T-helper 2 cell (primary cell): ENCODE results near the gene FSTL4.
A peak's percentile ranks its signal among the peaks of the same experiment; 100 is the strongest.

Experiments used
- DNase-seq, 5 experiments: peaks; one replicate each; pipeline versions ENCODE4 v3.0.0 to v3.0.0-alpha.2; 2012 to 2022

The FSTL4 gene

DNA sequence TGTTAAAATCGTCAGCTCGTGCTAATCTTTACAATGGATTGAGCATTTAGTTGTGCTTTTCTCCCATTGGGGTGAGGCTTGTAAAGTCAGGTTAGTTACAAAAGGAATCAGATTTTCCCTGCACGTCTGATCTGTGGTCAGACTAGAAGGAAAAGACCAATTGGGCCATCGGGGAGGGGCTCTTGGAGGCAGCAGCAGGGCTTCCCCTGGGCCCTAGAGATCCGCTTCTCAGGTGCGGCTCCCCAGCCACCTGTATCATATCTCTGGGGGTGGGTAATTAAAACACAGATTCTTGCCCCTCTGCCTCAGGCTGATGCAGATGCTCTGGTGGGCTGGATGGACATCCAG is 360.2 kb downstream of the FSTL4 start:
- DNase-seq, result no peak

DNA sequence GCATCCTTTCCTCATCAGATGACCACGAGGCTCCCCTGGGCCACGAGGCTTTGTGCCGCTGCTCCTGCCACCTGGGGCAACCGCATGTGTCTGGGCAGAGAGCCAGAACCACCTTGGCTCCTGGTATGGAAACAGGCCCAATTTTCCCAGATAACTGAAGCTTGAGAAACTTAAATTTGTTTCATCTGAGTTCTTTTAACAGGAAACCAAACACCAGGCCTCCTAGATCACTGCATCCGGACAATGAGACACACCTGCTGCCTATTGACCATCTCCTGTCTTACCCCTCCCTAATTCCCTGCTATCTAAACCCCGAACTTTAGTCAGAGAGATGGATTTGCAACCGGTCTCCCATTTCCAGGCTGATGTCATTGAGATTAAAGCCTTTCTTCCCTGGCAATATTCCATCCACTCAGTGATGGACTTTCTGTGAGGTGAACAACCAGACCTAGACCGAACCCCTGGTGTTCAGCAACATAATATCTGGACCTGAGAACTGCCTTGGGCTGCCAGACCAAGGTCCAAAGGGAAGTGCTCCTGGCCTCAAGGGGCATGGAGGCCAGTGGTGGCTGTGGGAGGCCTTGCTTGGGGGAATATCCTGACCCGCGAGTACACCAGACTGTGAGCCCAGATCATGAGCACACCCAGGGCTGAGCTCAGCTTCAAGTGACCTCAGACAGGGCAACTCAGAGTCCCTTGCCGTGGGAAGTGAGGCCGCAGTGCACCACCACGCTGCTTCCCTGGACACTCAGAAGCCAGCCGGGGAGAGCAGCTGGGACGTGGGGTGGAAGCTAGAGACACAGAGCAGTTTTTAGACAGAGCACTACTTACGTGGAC is 360.8 kb downstream of the FSTL4 start:
- no peak for DNase-seq

DNA sequence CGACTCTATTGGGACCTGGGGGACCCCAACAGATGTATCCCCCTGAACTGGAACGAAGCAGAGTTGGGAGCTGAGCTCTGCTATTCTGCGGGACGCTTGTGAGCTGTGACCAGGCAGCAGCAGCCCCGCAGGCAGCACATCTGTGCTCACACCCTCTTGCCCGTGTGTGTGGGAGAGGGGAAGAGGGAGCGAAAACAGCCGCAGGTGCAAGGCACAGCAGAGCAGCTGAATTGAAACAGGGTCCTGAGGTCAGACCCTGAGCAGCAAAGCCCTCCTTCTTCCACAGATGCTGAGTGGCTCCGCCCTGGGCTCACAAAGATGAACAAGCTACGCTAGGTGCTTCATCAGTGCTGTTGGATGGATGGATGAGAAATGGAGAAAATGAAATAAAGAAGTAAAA is 361.8 kb downstream of the FSTL4 start:
- no peak for DNase-seq

DNA sequence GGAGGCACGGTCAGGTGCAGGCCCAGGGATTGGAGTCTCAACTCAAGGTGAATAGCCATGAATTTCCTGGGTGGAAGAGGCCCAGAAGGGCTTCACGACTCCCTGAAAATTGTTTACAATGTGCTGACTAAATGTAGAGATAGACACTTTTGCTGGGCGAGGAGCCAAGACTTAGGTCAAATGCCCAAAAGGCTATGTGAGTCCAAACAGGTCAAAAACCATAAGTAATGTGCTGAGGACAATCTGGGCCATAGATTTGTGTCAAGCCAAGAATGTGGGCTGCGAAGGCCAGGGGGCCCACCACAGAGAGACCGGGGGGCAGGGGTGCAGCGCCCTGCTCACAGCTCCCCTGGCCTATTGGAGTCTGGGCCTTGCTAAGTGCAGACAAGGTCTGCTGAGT is 362.7 kb downstream of the FSTL4 start:
- DNase-seq, result no peak

DNA sequence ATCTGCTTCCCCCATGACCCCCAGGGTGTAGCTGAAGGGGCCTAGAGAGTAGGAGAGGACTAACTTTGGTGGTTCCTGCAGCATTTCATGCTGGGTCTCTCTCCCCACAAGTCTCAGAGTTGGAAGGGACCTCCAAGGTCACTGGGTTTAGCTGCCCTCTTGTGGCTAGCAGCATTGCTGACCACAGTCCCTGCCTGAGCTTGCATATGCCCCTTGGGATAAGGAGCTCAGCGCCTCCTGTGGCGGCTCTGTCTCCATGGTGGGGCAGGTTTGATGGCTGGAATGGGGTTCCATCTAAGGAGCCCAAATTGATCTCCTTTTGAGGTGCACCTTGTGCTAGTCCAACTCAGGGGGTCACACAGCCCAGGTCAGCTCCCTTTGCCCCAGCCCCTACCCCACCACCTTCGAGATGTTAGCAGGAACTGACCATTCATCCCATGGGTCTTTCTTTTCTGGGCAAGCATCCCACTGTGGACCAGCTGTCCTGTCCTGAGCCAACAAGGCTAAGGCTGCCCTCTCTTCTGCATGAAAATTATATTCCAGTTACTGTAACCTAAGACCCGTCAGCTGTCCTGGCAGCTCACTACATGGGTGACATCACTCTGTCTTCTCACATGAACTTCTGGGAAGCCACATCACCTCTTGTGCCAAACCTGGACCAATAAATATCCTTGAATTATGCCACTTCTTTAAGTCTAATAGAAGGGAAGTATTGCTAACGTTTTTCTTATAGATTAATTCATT is 364.3 kb downstream of the FSTL4 start:
- DNase-seq, result no peak

DNA sequence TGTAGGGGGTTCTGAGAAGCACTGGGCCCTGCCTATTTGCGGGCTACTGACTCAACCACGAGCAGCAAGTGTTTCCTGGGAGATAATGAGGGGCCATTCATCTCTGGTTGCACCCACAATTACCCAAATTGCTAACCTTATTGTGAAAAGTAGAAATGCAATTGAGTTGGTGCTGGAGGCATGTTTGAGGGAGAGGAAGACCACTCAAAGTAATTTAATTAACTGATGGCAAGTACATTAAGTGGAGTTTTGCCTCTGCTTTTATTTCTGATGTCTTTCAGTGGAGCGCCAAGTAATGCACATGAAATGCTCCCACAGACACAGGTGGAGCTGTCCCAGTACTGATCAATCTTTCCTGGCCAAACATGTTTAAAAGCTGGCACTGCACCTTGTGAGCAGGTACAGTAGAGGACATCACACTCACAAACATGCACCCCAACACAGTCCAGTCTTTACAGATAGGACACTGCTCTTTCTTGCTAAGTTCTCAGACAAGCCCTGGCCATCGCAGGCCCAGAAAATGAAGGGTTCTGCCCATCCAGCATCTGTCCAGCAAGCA is 365.1 kb downstream of the FSTL4 start:
- no peak for DNase-seq

DNA sequence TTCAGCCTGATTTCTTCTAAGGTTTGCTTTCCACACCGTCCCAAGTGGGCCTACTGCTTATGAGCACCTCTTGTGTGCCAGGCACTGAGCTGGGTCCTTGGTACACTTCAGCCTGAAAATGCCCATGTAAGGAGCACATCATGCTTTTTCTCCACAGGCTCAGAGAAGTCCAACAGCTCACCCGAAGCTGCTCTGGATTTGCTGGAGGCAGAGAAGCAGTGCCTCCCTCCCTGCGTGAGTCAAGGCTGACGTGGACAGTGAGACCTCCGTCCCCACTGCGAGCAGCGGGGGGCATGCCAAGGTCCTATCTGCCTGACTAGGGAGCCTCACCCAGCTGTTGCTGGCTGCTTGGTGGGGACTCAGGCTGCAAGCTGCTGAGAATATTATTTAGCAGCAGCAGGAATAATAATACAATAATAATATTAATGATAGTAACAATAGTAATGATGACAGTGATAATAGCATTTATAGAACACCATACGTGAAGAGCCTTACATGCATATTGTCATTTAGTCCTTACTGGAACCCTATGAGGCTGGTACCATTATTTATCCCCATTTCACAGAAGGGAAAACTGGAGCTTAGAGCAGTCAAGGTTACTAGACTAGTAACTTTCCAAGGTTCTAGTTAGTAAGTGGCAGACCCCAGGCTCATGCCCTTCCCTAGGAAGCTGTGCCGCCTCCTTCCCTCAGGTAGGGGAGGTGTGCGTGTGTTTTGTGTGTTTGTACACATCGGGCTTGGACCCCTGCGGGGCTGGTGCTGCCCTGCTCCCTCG is 365.8 kb downstream of the FSTL4 start:
- DNase-seq, result no peak

DNA sequence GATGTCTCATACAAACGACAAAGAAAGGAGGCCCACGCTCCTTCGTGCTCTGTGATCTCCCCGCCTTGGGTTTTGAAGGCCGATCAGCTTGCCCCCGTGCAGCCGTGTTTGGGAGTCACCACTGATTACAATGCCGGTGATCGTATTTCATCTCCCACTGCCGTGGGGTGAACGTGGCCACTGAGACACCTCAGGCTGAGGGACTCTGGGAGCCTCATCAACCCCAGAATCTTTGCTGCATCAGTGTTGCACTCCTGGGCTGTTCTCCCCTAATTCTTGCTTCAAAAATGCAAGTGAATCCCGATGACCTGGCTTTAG is 366.3 kb downstream of the FSTL4 start:
- no peak for DNase-seq

DNA sequence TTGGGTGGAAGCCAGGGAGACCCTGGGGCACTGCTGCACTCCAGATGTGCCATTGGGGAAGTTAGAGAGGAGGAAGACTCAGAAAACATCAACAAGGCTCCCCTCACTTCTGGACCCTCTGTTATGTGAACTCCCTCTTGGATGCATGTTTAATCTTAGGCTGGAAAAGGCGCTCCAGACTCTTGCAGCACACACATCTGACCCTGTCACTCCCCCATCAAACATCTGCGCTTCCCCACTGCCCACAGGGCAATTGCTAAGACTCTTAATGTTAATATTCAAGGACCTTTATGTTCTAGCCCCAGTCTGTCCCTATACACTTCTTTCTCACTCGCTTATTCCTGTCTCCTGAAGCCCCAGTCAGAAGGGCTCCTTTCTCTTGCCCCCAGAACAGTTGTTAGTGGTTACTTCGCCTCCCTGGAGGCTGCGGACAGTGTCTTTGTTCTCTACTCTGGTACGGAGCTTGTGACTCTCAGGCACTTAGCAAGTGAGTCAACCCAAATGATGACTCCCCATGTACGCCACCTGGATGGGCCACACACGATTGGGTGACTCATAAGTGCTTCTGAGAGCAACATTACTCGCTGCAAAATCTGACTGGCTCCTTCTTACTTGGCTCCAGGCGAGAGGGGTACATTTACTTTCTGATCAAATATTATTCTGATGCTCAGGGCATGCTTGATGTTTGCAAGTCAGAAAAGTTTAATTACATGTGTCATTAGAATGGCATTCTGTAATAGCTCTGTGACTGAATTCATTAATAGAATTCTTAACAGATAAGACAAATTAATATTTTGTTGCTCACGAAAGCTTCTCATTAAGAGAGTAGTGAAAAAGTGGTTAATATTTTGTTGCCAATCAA is 366.9 kb downstream of the FSTL4 start:
- DNase-seq, result peak in 1 of 5 experiments; percentile 65

DNA sequence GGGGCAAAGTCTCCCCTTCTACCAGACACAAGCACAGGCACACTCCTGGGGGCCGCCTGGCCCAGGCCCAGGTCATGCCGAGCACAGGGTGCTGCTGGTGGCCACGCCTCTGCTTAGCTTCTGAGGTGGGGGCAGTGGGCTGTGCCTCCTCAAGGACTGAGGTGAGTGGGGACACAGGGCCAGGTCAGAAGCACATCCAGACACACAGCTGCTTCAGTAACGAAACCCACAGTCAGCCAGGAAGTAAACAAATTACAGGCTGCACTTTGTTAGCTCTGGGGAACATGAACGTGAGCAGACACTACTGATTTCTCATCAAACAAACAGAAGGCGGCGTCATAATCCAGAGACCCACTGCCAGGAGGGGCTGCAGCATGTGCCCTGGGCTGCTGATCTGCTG is 368.1 kb downstream of the FSTL4 start:
- peak in 1 of 5 experiments; percentile 80 for DNase-seq

DNA sequence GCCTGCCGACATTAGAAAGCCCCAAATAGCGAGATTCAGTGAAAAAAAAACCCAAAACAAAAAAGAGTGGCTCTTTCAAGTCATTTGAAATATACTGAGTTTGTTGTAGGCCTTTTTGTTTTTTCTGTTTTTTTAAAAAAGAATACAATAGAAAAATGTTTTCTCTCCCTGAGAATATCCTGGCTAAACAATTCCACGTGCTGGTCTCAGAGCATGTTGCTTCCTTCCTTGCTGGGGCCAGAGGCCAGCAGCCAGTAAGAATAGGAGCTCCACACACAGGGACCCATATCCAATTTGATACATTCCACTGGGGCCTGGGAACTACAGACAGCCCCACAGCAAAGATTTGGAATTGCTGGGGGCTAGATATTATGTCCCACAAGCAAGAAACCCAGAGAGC is 369.1 kb downstream of the FSTL4 start:
- no peak for DNase-seq

DNA sequence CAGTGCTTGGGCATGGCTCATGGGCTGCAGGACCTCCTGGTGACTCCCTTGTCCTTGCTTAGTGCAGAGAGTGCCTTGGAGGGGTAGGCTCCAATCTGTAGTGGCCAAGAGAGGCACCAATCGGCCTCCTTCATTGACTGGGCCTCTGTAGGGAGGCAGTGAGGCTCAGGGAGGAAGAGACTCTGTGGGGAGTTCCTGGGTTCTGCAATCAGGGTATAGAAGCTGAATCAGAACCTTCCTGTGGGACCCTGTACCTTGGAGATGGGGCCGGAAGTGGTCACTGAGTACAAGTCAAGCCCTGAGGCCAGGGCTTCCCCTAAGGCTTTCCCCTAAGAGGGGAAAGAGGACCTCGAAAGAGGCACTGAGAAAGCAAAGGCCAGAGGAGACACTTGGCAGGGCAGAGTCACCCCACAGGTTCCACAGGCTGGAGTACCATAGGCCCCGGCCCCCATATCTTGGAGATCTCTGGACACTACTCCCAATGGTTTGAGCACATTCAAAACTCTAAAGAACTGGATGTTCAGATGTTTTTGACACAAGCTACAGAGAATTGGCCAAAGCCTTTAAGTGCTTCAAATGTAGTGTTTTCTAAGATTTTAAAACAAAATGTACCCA is 370.0 kb downstream of the FSTL4 start:
- DNase-seq, result no peak

DNA sequence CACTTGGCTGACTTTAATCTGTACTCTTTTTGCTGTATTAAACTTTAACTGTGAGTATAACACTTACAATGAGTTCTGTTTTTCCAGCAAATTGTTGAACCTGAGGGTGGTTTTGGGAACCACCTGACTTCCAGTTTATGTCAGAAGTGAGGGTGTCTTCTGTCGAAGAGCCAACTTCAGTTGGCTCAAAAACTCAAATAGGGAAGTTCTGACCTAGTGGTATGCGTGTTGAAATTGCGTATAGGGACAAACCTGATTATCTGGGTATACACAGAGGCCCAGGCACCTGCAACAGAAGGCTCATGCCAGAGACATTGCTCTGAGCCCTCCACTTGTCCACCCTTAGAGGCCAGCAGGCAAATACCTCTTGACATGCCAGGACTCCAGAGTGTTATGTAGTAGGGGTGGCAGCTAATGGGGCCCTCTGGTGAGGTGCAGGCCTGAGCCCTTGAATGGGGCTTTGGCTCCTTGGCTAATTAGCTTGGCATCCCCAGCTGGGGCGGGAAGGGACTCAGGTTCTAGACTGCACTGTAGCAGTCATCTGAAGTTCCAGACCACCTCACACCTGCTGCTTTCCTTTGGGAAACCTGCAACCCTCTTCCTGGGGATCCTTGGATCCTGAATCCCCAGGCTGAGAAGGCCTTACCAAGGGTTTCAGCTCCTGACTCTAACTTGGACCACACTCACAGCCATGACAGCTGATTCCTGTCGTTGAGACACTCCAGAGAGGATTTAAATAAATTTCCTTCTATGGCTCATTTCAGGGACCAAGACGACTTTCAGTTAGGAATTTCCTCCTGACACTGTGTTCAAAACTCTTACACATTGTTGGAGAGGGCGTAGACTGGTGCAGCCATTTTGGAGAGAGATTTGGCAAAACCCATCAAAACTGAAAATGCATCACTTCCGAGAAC is 370.9 kb downstream of the FSTL4 start:
- DNase-seq, result no peak

DNA sequence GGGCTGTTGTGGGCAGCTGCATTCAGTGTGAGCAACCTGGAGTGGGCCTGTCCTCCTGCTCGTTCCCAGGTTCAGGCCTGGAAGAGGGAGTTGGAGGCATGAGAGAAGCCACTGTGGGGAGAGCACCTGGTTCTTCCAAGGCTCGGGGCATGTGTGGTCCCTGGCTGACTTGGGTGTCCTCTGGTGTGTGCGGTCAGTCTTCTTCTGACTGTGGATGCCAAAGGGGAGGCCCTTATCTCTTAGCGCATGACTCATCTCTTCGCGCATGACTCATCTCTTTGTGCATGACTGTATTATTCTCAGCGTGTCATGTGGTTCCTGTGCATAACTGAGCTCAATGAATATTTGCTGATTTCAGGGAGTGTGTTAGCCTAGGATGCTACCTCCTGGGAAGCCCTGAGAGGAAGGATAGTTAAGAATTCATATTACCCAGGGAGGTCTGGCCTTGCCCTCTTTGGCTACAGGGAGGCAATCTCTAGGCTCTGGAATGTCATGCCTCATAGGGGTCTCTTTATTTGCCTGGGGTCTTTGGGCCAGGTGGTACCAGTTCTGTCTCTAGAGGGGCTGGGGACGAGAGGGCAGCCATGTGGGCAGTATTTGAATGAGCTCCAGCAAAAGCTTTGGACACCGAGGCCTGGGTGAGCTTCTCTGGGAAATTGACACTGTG is 371.8 kb downstream of the FSTL4 start:
- DNase-seq, result peak in 2 of 5 experiments; percentile 23 to 87

DNA sequence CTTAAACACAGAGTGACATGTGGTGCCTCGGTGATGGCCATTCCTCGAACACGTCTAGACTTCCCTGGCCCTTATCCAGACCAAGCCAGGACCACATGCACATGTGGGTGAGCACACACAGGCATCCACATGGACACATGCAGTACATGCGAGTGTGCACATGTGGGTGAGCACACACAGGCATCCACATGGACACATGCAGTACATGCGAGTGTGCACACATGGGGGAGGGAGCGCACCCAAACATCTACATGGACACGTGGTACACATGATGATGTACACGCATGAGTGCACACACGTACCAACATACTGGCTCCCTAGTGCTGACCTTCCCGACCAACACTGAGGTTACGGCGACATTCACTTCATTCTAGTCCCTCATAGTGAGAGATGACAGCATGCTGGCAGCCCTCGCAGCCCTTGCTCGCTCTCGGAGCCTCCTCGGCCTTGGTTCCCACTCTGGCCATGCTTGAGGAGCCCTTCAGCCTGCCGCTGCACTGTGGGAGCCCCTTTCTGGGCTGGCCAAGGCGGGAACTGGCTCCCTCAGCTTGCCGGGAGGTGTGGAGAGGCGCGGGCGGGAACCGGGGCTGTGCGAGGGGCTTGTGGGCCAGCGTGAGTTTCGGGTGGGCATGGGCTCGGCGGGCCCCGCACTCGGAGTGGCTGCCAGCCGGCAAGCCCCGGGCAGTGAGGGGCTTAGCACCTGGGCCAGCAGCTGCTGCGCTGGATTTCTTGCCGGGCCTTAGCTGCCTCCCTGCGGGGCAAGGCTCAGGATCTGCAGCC is 373.7 kb downstream of the FSTL4 start:
- DNase-seq, result no peak

DNA sequence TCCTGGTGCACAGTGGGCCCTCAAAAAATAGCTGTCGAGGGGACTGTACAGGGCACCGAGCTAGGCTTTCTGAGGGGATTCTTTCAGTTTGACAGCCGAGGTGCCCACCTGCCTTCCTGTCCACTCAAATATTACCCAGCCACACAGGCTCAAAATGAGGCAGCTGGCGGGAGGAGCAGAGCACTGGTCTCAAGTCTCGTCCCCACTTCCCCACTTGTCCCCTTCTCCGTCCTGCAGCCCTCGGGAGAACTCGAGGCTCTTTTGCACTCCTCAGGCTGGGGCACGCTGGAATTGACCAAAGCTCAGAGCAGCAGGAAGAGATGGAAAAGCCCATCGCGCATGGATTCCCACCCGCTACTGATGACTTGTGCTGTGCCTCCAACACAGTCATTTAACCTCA is 375.4 kb downstream of the FSTL4 start:
- no peak for DNase-seq

DNA sequence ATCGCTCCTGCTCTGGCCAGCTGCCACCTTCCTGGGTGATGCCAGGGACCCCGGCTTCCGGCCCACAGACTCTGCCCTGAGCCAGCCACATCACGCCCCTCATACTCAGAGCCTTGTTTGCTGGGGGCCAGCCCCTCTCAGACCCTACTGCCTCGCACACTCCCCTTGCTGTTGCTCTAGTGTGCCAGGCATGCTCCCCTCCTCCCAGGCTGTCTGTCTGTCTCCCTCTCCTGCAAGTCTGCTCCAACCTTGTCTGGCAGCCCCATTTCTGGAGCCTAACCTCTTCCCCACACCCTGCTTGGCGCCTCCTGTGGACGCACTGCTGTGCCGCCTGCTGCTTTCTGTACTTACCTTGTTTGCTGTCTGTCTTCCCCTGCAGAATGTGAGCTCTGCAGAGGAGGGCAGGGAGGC is 375.8 kb downstream of the FSTL4 start:
- no peak for DNase-seq

DNA sequence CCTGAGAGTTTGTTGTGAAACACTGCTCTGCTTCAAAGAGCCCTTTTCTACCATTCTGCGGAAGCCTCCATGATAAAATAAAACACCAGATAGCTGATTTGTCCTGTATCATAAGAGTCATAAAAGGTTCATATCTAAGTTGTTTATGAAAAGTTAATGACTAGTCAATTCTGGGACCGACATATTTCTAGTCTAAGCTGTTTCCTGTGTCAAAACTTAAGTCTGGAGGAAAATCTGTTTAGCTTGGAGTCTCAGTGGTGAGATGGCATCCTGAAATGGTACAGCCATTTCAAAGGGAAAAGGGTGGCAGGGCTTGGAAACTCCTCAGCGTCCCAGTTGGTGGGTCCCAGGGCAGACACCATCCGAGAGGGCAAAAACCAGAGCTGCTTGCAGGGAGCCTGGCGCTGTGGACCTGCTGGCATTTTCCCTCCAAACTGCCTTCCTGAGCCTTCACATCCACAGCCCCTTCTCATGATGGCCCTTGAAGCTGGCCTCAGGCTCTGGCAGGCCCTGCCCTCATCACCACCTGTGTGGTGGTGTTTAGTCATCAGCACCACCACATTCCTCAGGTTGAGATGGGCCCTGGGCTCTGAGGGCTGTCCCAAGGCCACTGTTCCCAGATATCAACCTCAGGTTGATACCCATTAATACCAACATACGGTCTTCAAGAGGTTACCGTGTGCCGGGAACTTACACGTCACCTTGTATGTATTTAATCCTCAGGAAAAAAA is 376.5 kb downstream of the FSTL4 start:
- no peak for DNase-seq

DNA sequence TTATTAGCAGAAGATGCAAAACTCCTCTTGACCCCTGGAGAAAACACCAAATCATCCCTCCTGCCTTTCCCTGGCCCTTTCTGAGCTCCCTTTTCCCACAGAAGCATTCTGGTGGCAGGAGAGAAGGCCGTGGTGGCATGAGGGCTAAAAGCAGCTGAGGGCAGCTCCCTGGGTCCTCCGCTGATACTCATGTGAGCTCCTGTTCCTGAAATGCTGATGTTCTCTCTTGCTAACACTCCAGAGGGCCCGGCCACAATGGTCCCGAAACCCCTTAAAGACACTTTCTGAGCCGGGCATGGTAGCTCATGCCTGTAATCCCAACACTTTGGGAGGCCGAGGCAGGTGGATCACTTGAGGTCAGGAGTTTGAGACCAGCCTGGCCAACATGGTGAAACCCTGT is 377.4 kb downstream of the FSTL4 start:
- DNase-seq, result no peak
